ENCODE results near the gene ZNF318.
"Not testable (repeated sequence)": the region's sequence is repeated elsewhere in the genome, so short reads cannot be mapped to it uniquely, and the experiment has no call there.

ZNF318 gene

GRCh38 chr6:43413002-43413401 is 43.6 kb upstream of the ZNF318 start:
- no peak overlapping the region for H3K4me2 ChIP-seq (ENCODE audit: insufficient read depth, low read length)
- DNase-seq, result no peak
- no peak for TF ChIP-seq EZH2 (IDR thresholded peaks at IDR 0.05; ENCODE audit: borderline replicate concordance, low read depth, low read length, severe bottlenecking)
- TF ChIP-seq CTCF (IDR thresholded peaks at IDR 0.05; ENCODE audit: borderline replicate concordance, extremely low read depth, low read length, poor library complexity, severe bottlenecking), result no peak
- H3K4me1 ChIP-seq (ENCODE audit: insufficient read depth, low read length), result no peaks in the 10 kb centered on the region
- H3K79me2 ChIP-seq (ENCODE audit: insufficient read depth, low read length), result no peaks in the 10 kb centered on the region
- no peaks in the 10 kb centered on the region for H4K20me1 ChIP-seq (ENCODE audit: insufficient read depth, low read length)
- no peaks in the 10 kb centered on the region for H3K36me3 ChIP-seq (ENCODE audit: insufficient read depth, low read length)
- ATAC-seq (ENCODE audit: insufficient read depth, low read depth), result no peak
- no peak overlapping the region for H3K4me3 ChIP-seq (ENCODE audit: low read depth in 1 of 2, low read length in 2 of 2)
- no peak overlapping the region for H3K9ac ChIP-seq (ENCODE audit: low read depth, low read length)
- H3K27me3 ChIP-seq (ENCODE audit: insufficient read depth, low read length, poor library complexity), result no peaks in the 10 kb centered on the region
- H3K27ac ChIP-seq (ENCODE audit: low read length), result no peak overlapping the region
- peaks cover 11% of the 10 kb centered on the region for H3K9me3 ChIP-seq (ENCODE audit: insufficient read depth, low read length, severe bottlenecking)
- no peak overlapping the region for H2AFZ ChIP-seq (ENCODE audit: low read depth, low read length)

- Histone ChIP-seq H4K20me1 (ENCODE audit: insufficient read depth, low read length) (no peaks in the 10 kb centered on the region), H3K9ac (ENCODE audit: low read depth, low read length) (no peak overlapping the region), H3K27me3 (ENCODE audit: insufficient read depth, low read length, poor library complexity) (no peaks in the 10 kb centered on the region), H3K4me1 (ENCODE audit: insufficient read depth, low read length) (no peaks in the 10 kb centered on the region), H3K4me3 (ENCODE audit: low read depth in 1 of 2, low read length in 2 of 2) (no peak overlapping the region), H3K36me3 (ENCODE audit: insufficient read depth, low read length) (no peaks in the 10 kb centered on the region), H2AFZ (ENCODE audit: low read depth, low read length) (no peak overlapping the region), H3K4me2 (ENCODE audit: insufficient read depth, low read length) (no peak overlapping the region), H3K27ac (ENCODE audit: low read length) (no peak overlapping the region), H3K9me3 (ENCODE audit: insufficient read depth, low read length, severe bottlenecking) (peaks cover 11% of the 10 kb centered on the region), H3K79me2 (ENCODE audit: insufficient read depth, low read length) (no peaks in the 10 kb centered on the region)
- no peak for ATAC-seq (ENCODE audit: insufficient read depth, low read depth)
- no peak for DNase-seq
- TF ChIP-seq CTCF (IDR thresholded peaks at IDR 0.05; ENCODE audit: borderline replicate concordance, extremely low read depth, low read length, poor library complexity, severe bottlenecking), result no peak
- no peak for TF ChIP-seq EZH2 (IDR thresholded peaks at IDR 0.05; ENCODE audit: borderline replicate concordance, low read depth, low read length, severe bottlenecking)
Observed at GRCh38 chr6:43412541-43412940, 43.1 kb upstream of the ZNF318 start.

- H3K9me3 ChIP-seq (ENCODE audit: insufficient read depth, low read length, severe bottlenecking), result peaks cover 11% of the 10 kb centered on the region
- DNase-seq; H3K27ac ChIP-seq (ENCODE audit: low read length); ATAC-seq (ENCODE audit: insufficient read depth, low read depth); H3K4me2 ChIP-seq (ENCODE audit: insufficient read depth, low read length); H3K4me3 ChIP-seq (ENCODE audit: low read depth in 1 of 2, low read length in 2 of 2); H3K27me3 ChIP-seq (ENCODE audit: insufficient read depth, low read length, poor library complexity); H2AFZ ChIP-seq (ENCODE audit: low read depth, low read length); H4K20me1 ChIP-seq (ENCODE audit: insufficient read depth, low read length); H3K36me3 ChIP-seq (ENCODE audit: insufficient read depth, low read length); H3K4me1 ChIP-seq (ENCODE audit: insufficient read depth, low read length); H3K79me2 ChIP-seq (ENCODE audit: insufficient read depth, low read length); H3K9ac ChIP-seq (ENCODE audit: low read depth, low read length): not testable (repeated sequence)
Observed at GRCh38 chr6:43410776-43411175, 41.3 kb upstream of the ZNF318 start.

GRCh38 chr6:43408259-43408658 is 38.8 kb upstream of the ZNF318 start:
- H3K36me3 ChIP-seq (ENCODE audit: insufficient read depth, low read length), result no peaks in the 10 kb centered on the region
- DNase-seq, result no peak
- peaks cover 10% of the 10 kb centered on the region for H3K27me3 ChIP-seq (ENCODE audit: insufficient read depth, low read length, poor library complexity)
- TF ChIP-seq CTCF (IDR thresholded peaks at IDR 0.05; ENCODE audit: borderline replicate concordance, extremely low read depth, low read length, poor library complexity, severe bottlenecking) (no peak), EZH2 (IDR thresholded peaks at IDR 0.05; ENCODE audit: borderline replicate concordance, low read depth, low read length, severe bottlenecking) (no peak)
- H3K9ac ChIP-seq (ENCODE audit: low read depth, low read length), result no peak overlapping the region
- H3K4me2 ChIP-seq (ENCODE audit: insufficient read depth, low read length), result no peak overlapping the region
- no peaks in the 10 kb centered on the region for H4K20me1 ChIP-seq (ENCODE audit: insufficient read depth, low read length)
- no peaks in the 10 kb centered on the region for H3K4me1 ChIP-seq (ENCODE audit: insufficient read depth, low read length)
- H3K27ac ChIP-seq (ENCODE audit: low read length), result no peak overlapping the region
- no peak overlapping the region for H3K4me3 ChIP-seq (ENCODE audit: low read depth in 1 of 2, low read length in 2 of 2)
- no peak for ATAC-seq (ENCODE audit: insufficient read depth, low read depth)
- H2AFZ ChIP-seq (ENCODE audit: low read depth, low read length), result no peak overlapping the region
- peaks cover 9% of the 10 kb centered on the region for H3K9me3 ChIP-seq (ENCODE audit: insufficient read depth, low read length, severe bottlenecking)
- no peaks in the 10 kb centered on the region for H3K79me2 ChIP-seq (ENCODE audit: insufficient read depth, low read length)
